ENCODE results near the gene LRRD1.

Gene LRRD1

GRCh38 chr7:92137557-92137956 is 41.4 kb downstream of the LRRD1 start:
- no peak overlapping the region for H3K4me3 ChIP-seq (ENCODE audit: low read length)
- no peak overlapping the region for H3K4me2 ChIP-seq (ENCODE audit: low read length)
- peaks cover 16% of the 10 kb centered on the region for H3K36me3 ChIP-seq (ENCODE audit: control insufficient read depth, low read length)
- H3K79me2 ChIP-seq (ENCODE audit: control insufficient read depth, low read length), result peaks cover 30% of the 10 kb centered on the region
- H3F3A ChIP-seq (ENCODE audit: control insufficient read depth, insufficient read depth), result 0 out of 2 replicates have a peak, but pooled peaks cover 3% of the 10 kb centered on the region
- peaks cover 12% of the 10 kb centered on the region for H4K20me1 ChIP-seq (ENCODE audit: control insufficient read depth, insufficient read depth, low read depth, low read length)
- TF ChIP-seq EZH2phosphoT487 (IDR thresholded peaks at IDR 0.05; ENCODE audit: borderline replicate concordance, low read length), result no peak
- TF ChIP-seq, protein P1, sequence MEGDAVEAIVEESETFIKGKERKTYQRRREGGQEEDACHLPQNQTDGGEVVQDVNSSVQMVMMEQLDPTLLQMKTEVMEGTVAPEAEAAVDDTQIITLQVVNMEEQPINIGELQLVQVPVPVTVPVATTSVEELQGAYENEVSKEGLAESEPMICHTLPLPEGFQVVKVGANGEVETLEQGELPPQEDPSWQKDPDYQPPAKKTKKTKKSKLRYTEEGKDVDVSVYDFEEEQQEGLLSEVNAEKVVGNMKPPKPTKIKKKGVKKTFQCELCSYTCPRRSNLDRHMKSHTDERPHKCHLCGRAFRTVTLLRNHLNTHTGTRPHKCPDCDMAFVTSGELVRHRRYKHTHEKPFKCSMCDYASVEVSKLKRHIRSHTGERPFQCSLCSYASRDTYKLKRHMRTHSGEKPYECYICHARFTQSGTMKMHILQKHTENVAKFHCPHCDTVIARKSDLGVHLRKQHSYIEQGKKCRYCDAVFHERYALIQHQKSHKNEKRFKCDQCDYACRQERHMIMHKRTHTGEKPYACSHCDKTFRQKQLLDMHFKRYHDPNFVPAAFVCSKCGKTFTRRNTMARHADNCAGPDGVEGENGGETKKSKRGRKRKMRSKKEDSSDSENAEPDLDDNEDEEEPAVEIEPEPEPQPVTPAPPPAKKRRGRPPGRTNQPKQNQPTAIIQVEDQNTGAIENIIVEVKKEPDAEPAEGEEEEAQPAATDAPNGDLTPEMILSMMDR (IDR thresholded peaks at IDR 0.05; ENCODE audit: low read depth, low read length, poor library complexity, severe bottlenecking), result no peak
- no peak overlapping the region for H3K27ac ChIP-seq (ENCODE audit: low read depth, low read length)
- peaks cover 19% of the 10 kb centered on the region for H3K4me1 ChIP-seq (ENCODE audit: control insufficient read depth, low read length)
- H3K9me3 ChIP-seq (ENCODE audit: control insufficient read depth, insufficient read depth, low read length), result peaks cover 5% of the 10 kb centered on the region; the same call in 1 of the 2 replicates
- H3K27me3 ChIP-seq (ENCODE audit: control insufficient read depth, low read length), result no peaks in the 10 kb centered on the region
- H3K9me2 ChIP-seq (replicated peaks; ENCODE audit: control insufficient read depth, low read length), result no peaks in the 10 kb centered on the region

- no peaks in the 10 kb centered on the region for H3K27me3 ChIP-seq (ENCODE audit: control insufficient read depth, low read length)
- peaks cover 5% of the 10 kb centered on the region; the same call in 1 of the 2 replicates for H3K9me3 ChIP-seq (ENCODE audit: control insufficient read depth, insufficient read depth, low read length)
- H3K36me3 ChIP-seq (ENCODE audit: control insufficient read depth, low read length), result peaks cover 39% of the 10 kb centered on the region
- peaks cover 3% of the 10 kb centered on the region; the same call in 1 of the 2 replicates for H3F3A ChIP-seq (ENCODE audit: control insufficient read depth, insufficient read depth)
- TF ChIP-seq, protein P1 (IDR thresholded peaks at IDR 0.05; ENCODE audit: low read depth, low read length, poor library complexity, severe bottlenecking), result no peak
- no peak for TF ChIP-seq EZH2phosphoT487 (IDR thresholded peaks at IDR 0.05; ENCODE audit: borderline replicate concordance, low read length)
- peak overlapping the region; percentile 92 for H3K4me2 ChIP-seq (ENCODE audit: low read length)
- peak overlapping the region; percentile 97 for H3K4me3 ChIP-seq (ENCODE audit: low read length)
- no peaks in the 10 kb centered on the region for H3K9me2 ChIP-seq (replicated peaks; ENCODE audit: control insufficient read depth, low read length)
- peak overlapping the region; percentile 87 for H3K27ac ChIP-seq (ENCODE audit: low read depth, low read length)
- peaks cover 42% of the 10 kb centered on the region for H3K4me1 ChIP-seq (ENCODE audit: control insufficient read depth, low read length)
- peaks cover 34% of the 10 kb centered on the region for H4K20me1 ChIP-seq (ENCODE audit: control insufficient read depth, insufficient read depth, low read depth, low read length)
- peaks cover 52% of the 10 kb centered on the region for H3K79me2 ChIP-seq (ENCODE audit: control insufficient read depth, low read length)
Measured at GRCh38 chr7:92135052-92135889, 43.7 kb downstream of the LRRD1 start.

DNA sequence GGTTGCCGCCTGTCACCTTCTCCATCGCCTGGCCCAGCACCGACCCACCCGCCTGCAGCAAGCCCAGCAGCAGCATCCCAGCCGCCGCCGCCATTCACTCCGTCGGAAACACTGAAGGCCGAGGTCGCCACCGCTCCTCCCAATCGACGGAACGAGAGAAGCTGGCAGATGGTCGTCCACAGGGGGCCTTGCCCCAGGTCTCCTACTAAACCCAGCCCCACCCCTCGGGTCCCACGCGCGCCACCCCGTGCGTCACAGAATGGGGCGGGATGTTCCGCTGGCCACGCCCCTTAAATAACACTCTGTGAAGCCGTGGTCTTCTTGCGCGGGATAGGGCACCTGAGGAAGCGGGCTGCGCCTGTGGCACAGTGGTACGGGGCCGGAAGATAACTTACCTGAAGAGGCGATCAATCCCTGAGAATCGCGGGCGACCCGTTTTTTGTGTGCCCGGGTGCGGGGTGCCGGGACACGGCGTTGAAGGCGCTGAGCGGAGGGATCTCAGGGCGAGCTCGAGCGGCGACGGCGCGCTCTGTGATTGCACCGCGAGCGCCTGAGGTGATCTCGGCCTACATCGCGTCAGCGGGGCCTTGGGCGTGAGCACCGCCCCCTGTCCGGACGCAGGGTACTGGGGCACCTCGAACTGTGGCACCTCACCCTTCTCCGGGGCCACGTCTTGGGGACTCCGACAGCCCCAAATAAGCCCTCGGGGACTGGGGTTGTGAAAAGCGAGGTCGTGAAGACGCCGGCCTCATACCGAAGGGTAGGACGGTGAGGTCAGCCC is 44.5 kb downstream of the LRRD1 start, which contains the start of gene CYP51A1:
CYP51A1 (minus strand) TSS at position 207 of the 781 bp plus-strand sequence; CDS start at position 94, 113 bp downstream.
- H3K4me2 ChIP-seq (ENCODE audit: low read length), result peak within 1 kb of the TSS; percentile 92
- H3K27me3 ChIP-seq (ENCODE audit: control insufficient read depth, low read length), result no peaks in the 10 kb centered on the region
- H3K9me2 ChIP-seq (replicated peaks; ENCODE audit: control insufficient read depth, low read length), result no peaks in the 10 kb centered on the region
- peaks cover 3% of the 10 kb centered on the region; the same call in 1 of the 2 replicates for H3F3A ChIP-seq (ENCODE audit: control insufficient read depth, insufficient read depth)
- peaks cover 47% of the 10 kb centered on the region for H3K36me3 ChIP-seq (ENCODE audit: control insufficient read depth, low read length)
- peaks cover 4% of the 10 kb centered on the region; the same call in 1 of the 2 replicates for H3K9me3 ChIP-seq (ENCODE audit: control insufficient read depth, insufficient read depth, low read length)
- H3K79me2 ChIP-seq (ENCODE audit: control insufficient read depth, low read length), result peaks cover 61% of the 10 kb centered on the region
- TF ChIP-seq, protein P1 (IDR thresholded peaks at IDR 0.05; ENCODE audit: low read depth, low read length, poor library complexity, severe bottlenecking), result no peak
- TF ChIP-seq EZH2phosphoT487 (IDR thresholded peaks at IDR 0.05; ENCODE audit: borderline replicate concordance, low read length), result no peak
- peak within 1 kb of the TSS; percentile 87 for H3K27ac ChIP-seq (ENCODE audit: low read depth, low read length)
- H4K20me1 ChIP-seq (ENCODE audit: control insufficient read depth, insufficient read depth, low read depth, low read length), result peaks cover 40% of the 10 kb centered on the region
- peak within 1 kb of the TSS; percentile 97 for H3K4me3 ChIP-seq (ENCODE audit: low read length)
- H3K4me1 ChIP-seq (ENCODE audit: control insufficient read depth, low read length), result peaks cover 44% of the 10 kb centered on the region

Data from DOHH2 (cell line).